PC-3 (cell line): ENCODE data around the gene MTPN. TPM values are rescaled to one million over a fixed set of nuclear protein-coding genes. Genes with fewer than 3 reads are reported as not detected.
A peak's percentile ranks its signal among the peaks of the same experiment; 100 is the strongest.

ENCODE experiments used
- ATAC-seq: fragments of 200-7000 bp; cut with Tn5 transposase; 2 replicates; pipeline ENCODE4 v1.9.1; 2020; ENCODE audit warnings: mild to moderate bottlenecking, moderate library complexity
- BruUV-seq: library from RNA; stranded (reverse); fragments of 400-500 nt; replicated peaks from 2 replicates; lab custom pipeline; 2021; lab: Mats Ljungman, UMichigan
- CTCF ChIA-PET: fragments of 300-600 bp; sonication (Branson Sonifier 250); formaldehyde crosslinking; loops from one replicate; lab custom pipeline; 2022; ENCODE audit warnings: antibody characterized with exemption; lab: Charles Lee
- POLR2A ChIA-PET: fragments of 300-600 bp; sonication (Branson Sonifier 250); formaldehyde crosslinking; loops from one replicate; lab custom pipeline; 2022; ENCODE audit warnings: antibody characterized with exemption; ENCODE audit not compliant: unreplicated experiment; lab: Charles Lee
- DNase-seq: peaks from one replicate; pipeline ENCODE4 v3.0.0-alpha.2; 2015
- H2AFZ ChIP-seq: fragments of 300-600 bp; sonication (generic); 2 replicates; pipeline ENCODE4 v1.6.0; 2016; ENCODE audit warnings: antibody characterized with exemption, low read length
- H3F3A ChIP-seq: fragments of 300-600 bp; sonication (generic); one replicate; pipeline ENCODE4 v1.6.0; 2017; ENCODE audit warnings: antibody characterized with exemption, low read length, control low read depth, mild to moderate bottlenecking; ENCODE audit not compliant: unreplicated experiment
- H3K27ac ChIP-seq: fragments of 300-600 bp; sonication (generic); 2 replicates; pipeline ENCODE4 v1.5.1; 2016; ENCODE audit warnings: mild to moderate bottlenecking, low read length
- H3K27me3 ChIP-seq: fragments of 300-600 bp; sonication (generic); 2 replicates; pipeline ENCODE4 v1.6.1; 2016; ENCODE audit warnings: low read length, mixed read lengths
- H3K36me3 ChIP-seq: fragments of 300-600 bp; sonication (generic); 2 replicates; pipeline ENCODE4 v1.6.1; 2016; ENCODE audit warnings: low read depth, mixed run types, low read length, mixed read lengths
- H3K4me1 ChIP-seq: fragments of 300-600 bp; sonication (generic); 2 replicates; pipeline ENCODE4 v1.5.1; 2016; ENCODE audit warnings: low read length; ENCODE audit not compliant: insufficient read depth
- H3K4me2 ChIP-seq: fragments of 300-600 bp; sonication (generic); 2 replicates; pipeline ENCODE4 v1.6.0; 2016; ENCODE audit warnings: low read length
- H3K4me3 ChIP-seq: fragments of 300-600 bp; sonication (generic); 2 replicates; pipeline ENCODE4 v1.5.1; 2016; ENCODE audit warnings: mild to moderate bottlenecking, low read length, mixed read lengths
- H3K79me2 ChIP-seq: fragments of 300-600 bp; sonication (generic); 2 replicates; pipeline ENCODE4 v1.6.1; 2017; ENCODE audit warnings: low read length, mixed read lengths
- H3K9ac ChIP-seq: fragments of 300-600 bp; sonication (generic); 2 replicates; pipeline ENCODE4 v1.6.0; 2016; ENCODE audit warnings: mild to moderate bottlenecking, low read length
- H3K9me2 ChIP-seq: fragments of 300-600 bp; sonication (generic); replicated peaks from 2 replicates; pipeline ENCODE4 v1.6.1; 2016; ENCODE audit warnings: mixed run types, low read length, mixed read lengths
- H3K9me3 ChIP-seq: fragments of 300-600 bp; sonication (generic); 2 replicates; pipeline ENCODE4 v1.6.1; 2016; ENCODE audit warnings: low read length, mixed read lengths
- H4K20me1 ChIP-seq: fragments of 300-600 bp; sonication (generic); 2 replicates; pipeline ENCODE4 v1.6.1; 2016; ENCODE audit warnings: low read length, mixed read lengths
- EZH2 ChIP-seq: fragments of 300-600 bp; sonication (generic); IDR thresholded peaks from one replicate; pipeline ENCODE4 v1.6.1; 2017; ENCODE audit warnings: antibody characterized with exemption, mild to moderate bottlenecking, low read length; ENCODE audit not compliant: unreplicated experiment
- EZH2phosphoT487 ChIP-seq: fragments of 300-600 bp; sonication (generic); IDR thresholded peaks from 2 replicates; pipeline ENCODE4 v1.6.1; 2018; ENCODE audit warnings: mild to moderate bottlenecking, antibody characterized with exemption, low read length, borderline replicate concordance
- intact Hi-C: fragments of 100-400 bp; cut with micrococcal nuclease; formaldehyde crosslinking; loops from 2 replicates; pipeline ENCODE4 v1.9.0; 2023
- total RNA-seq: library from RNA; depleted of rRNA; stranded (reverse); fragments of >200 nt; gene quantifications from 2 replicates; pipeline ENCODE4 v1.2.3, GENCODE V29; 2014
- TF ChIP-seq, protein P1 (sequence below): fragments of 300-600 bp; sonication (generic); conservative IDR thresholded peaks from 2 replicates; pipeline ENCODE4 v1.5.1; 2017; ENCODE audit warnings: antibody characterized with exemption, low read depth, mild to moderate bottlenecking, low read length

Gene MTPN
- total RNA-seq, 1 experiment from 2014 or later: 96.0 TPM

DNA sequence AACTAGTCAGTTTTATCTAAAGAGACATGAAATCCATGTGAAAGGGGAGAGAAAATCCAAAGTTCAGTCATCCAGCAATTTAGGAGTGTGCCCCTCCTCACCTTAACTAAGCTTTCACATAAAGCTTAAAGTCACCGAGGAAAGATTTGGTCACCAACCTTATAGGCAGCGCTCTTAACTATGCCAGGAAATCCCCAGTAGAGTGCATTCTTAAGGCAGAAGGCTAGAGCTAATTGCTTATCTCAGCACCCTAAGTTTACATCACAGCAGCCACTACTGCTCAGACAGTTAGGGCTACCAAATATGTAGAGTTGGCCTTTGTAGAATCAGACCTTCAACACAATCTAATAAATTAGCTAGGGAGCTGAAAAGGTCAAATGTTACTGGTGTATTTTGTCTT is 47.9 kb downstream of the MTPN start:
- BruUV-seq: TSS peak; percentile 29
- DNase-seq: no peak
- Histone ChIP-seq H3K9me3 (no peaks in the 10 kb centered on the region), H3K79me2 (peaks cover 11% of the 10 kb centered on the region; the same call in 1 of the 2 replicates), H3K27me3 (no peaks in the 10 kb centered on the region), H3K4me2 (no peak overlapping the region), H3K4me3 (no peak overlapping the region), H3K27ac (no peak overlapping the region), H3F3A (no peaks in the 10 kb centered on the region), H3K9ac (no peak overlapping the region), H3K9me2 (no peaks in the 10 kb centered on the region), H4K20me1 (no peaks in the 10 kb centered on the region), H2AFZ (no peak overlapping the region), H3K4me1 (peaks cover 11% of the 10 kb centered on the region), H3K36me3 (peaks cover 6% of the 10 kb centered on the region; the same call in 1 of the 2 replicates)
- no peak for ATAC-seq
- intact Hi-C loops: no loop called here
- ChIA-PET CTCF (no interaction called here), POLR2A (no interaction called here)
- no peak for TF ChIP-seq EZH2
- TF ChIP-seq EZH2phosphoT487: no peak
- TF ChIP-seq, protein P1, sequence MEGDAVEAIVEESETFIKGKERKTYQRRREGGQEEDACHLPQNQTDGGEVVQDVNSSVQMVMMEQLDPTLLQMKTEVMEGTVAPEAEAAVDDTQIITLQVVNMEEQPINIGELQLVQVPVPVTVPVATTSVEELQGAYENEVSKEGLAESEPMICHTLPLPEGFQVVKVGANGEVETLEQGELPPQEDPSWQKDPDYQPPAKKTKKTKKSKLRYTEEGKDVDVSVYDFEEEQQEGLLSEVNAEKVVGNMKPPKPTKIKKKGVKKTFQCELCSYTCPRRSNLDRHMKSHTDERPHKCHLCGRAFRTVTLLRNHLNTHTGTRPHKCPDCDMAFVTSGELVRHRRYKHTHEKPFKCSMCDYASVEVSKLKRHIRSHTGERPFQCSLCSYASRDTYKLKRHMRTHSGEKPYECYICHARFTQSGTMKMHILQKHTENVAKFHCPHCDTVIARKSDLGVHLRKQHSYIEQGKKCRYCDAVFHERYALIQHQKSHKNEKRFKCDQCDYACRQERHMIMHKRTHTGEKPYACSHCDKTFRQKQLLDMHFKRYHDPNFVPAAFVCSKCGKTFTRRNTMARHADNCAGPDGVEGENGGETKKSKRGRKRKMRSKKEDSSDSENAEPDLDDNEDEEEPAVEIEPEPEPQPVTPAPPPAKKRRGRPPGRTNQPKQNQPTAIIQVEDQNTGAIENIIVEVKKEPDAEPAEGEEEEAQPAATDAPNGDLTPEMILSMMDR: no peak

DNA sequence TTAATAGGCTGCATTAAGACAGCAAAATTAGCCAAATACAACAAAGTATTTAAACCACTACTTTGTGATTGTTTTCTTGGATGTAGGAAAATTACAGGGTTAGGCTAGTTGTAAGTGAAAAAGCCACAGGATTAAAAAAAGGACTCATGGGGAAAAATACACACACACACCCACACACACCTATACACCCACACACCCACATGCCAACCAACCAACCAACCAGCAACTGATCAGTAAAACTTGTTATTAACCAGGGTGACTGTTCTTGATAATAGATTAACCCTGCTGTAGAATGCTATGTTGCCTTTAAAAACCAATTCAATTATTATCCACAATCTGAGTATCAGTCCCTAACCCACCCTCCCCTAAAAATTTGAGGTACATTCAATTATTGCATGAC is 49.0 kb downstream of the MTPN start:
- CTCF ChIA-PET: no interaction called here
- peaks cover 6% of the 10 kb centered on the region; the same call in 1 of the 2 replicates for H3K36me3 ChIP-seq
- H3F3A ChIP-seq: no peaks in the 10 kb centered on the region
- no peaks in the 10 kb centered on the region for H3K27me3 ChIP-seq
- H3K4me3 ChIP-seq: no peak overlapping the region
- POLR2A ChIA-PET: no interaction called here
- H3K27ac ChIP-seq: no peak overlapping the region
- H3K79me2 ChIP-seq: peaks cover 11% of the 10 kb centered on the region; the same call in 1 of the 2 replicates
- no peaks in the 10 kb centered on the region for H3K9me3 ChIP-seq
- BruUV-seq: no TSS peak
- DNase-seq: no peak
- intact Hi-C loops: no loop called here
- no peaks in the 10 kb centered on the region for H3K9me2 ChIP-seq
- TF ChIP-seq EZH2phosphoT487 (no peak), EZH2 (no peak)
- TF ChIP-seq, protein P1: no peak
- no peak overlapping the region for H2AFZ ChIP-seq
- H3K4me1 ChIP-seq: peaks cover 17% of the 10 kb centered on the region
- no peak overlapping the region for H3K4me2 ChIP-seq
- no peak for ATAC-seq
- no peak overlapping the region for H3K9ac ChIP-seq
- H4K20me1 ChIP-seq: no peaks in the 10 kb centered on the region

DNA sequence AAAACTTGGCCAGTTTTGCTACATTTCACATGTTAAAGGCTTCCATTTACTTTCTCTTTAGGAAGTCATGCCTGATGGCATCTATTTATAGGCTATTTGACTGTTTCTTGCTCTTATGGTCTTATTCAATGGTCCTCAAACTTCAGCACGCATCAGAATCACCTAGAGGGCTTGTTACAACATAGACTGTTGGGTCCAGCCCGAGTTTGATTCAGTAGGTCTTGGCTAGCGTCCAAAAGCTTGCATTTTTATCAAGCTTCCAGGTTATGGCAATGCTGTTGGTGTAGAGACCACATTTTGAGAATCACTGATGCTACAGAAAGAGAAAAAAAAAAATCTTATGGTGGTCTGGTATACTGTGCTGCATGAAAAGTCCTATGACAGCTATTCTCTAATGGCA is 51.9 kb downstream of the MTPN start:
- H3F3A ChIP-seq: no peaks in the 10 kb centered on the region
- no peak overlapping the region for H3K9ac ChIP-seq
- 0 out of 2 replicates have a peak overlapping the region, but pooled peaks have one; percentile 64 for H3K27ac ChIP-seq
- H2AFZ ChIP-seq: no peak overlapping the region
- H3K27me3 ChIP-seq: no peaks in the 10 kb centered on the region
- H3K4me2 ChIP-seq: no peak overlapping the region
- TF ChIP-seq, protein P1: no peak
- TF ChIP-seq EZH2phosphoT487 (no peak), EZH2 (no peak)
- H4K20me1 ChIP-seq: no peaks in the 10 kb centered on the region
- H3K4me1 ChIP-seq: peaks cover 20% of the 10 kb centered on the region
- CTCF ChIA-PET: no interaction called here
- peaks cover 6% of the 10 kb centered on the region; the same call in 1 of the 2 replicates for H3K36me3 ChIP-seq
- no peaks in the 10 kb centered on the region for H3K9me2 ChIP-seq
- ATAC-seq: no peak
- intact Hi-C loops: no loop called here
- no TSS peak for BruUV-seq
- DNase-seq: no peak
- no peaks in the 10 kb centered on the region for H3K79me2 ChIP-seq
- H3K4me3 ChIP-seq: no peak overlapping the region
- no peaks in the 10 kb centered on the region for H3K9me3 ChIP-seq
- POLR2A ChIA-PET: no interaction called here
